ENCODE measurements around the gene FBXW7.

FBXW7 gene

GRCh38 chr4:152434011-152434410, 101.9 kb downstream of the FBXW7 start:
- no peak for TF ChIP-seq POLR2AphosphoS5 (IDR thresholded peaks at IDR 0.05; ENCODE audit: low read depth, low read length)

GRCh38 chr4:152431784-152432183, 104.1 kb downstream of the FBXW7 start:
- TF ChIP-seq POLR2AphosphoS5 (IDR thresholded peaks at IDR 0.05; ENCODE audit: low read depth, low read length), result no peak
- no peak for TF ChIP-seq TAF1 (IDR thresholded peaks at IDR 0.05; ENCODE audit: borderline replicate concordance, insufficient read depth, low read length)
- TF ChIP-seq REST (IDR thresholded peaks at IDR 0.05; ENCODE audit: insufficient read depth in 1 of 2, low read depth in 2 of 2, low read length in 2 of 2), result no peak
- no peak for TF ChIP-seq SIN3A (IDR thresholded peaks at IDR 0.05; ENCODE audit: borderline replicate concordance, insufficient read depth, low read length)
- no peak for TF ChIP-seq FOXP2 (optimal IDR thresholded peaks at IDR 0.05; ENCODE audit: borderline replicate concordance, extremely low read depth, extremely low read length, insufficient read depth)

- no peak for TF ChIP-seq TAF1 (IDR thresholded peaks at IDR 0.05; ENCODE audit: borderline replicate concordance, insufficient read depth, low read length)
- no peak for TF ChIP-seq FOXP2 (optimal IDR thresholded peaks at IDR 0.05; ENCODE audit: borderline replicate concordance, extremely low read depth, extremely low read length, insufficient read depth)
- no peak for TF ChIP-seq REST (IDR thresholded peaks at IDR 0.05; ENCODE audit: insufficient read depth in 1 of 2, low read depth in 2 of 2, low read length in 2 of 2)
- no peak for TF ChIP-seq POLR2AphosphoS5 (IDR thresholded peaks at IDR 0.05; ENCODE audit: low read depth, low read length)
- TF ChIP-seq SIN3A (IDR thresholded peaks at IDR 0.05; ENCODE audit: borderline replicate concordance, insufficient read depth, low read length), result no peak
Observed at GRCh38 chr4:152431291-152431690, 104.6 kb downstream of the FBXW7 start.

- TF ChIP-seq SIN3A (IDR thresholded peaks at IDR 0.05; ENCODE audit: borderline replicate concordance, insufficient read depth, low read length) (no peak), POLR2AphosphoS5 (IDR thresholded peaks at IDR 0.05; ENCODE audit: low read depth, low read length) (no peak), FOXP2 (optimal IDR thresholded peaks at IDR 0.05; ENCODE audit: borderline replicate concordance, extremely low read depth, extremely low read length, insufficient read depth) (no peak), REST (IDR thresholded peaks at IDR 0.05; ENCODE audit: insufficient read depth in 1 of 2, low read depth in 2 of 2, low read length in 2 of 2) (no peak), TAF1 (IDR thresholded peaks at IDR 0.05; ENCODE audit: borderline replicate concordance, insufficient read depth, low read length) (no peak)
Observed at GRCh38 chr4:152430507-152430906, 105.4 kb downstream of the FBXW7 start.

- no peak for TF ChIP-seq TAF1 (IDR thresholded peaks at IDR 0.05; ENCODE audit: borderline replicate concordance, insufficient read depth, low read length)
Observed at GRCh38 chr4:152427981-152428380, 107.9 kb downstream of the FBXW7 start.

GRCh38 chr4:152424977-152425376, 110.9 kb downstream of the FBXW7 start:
- TF ChIP-seq SIN3A (IDR thresholded peaks at IDR 0.05; ENCODE audit: borderline replicate concordance, insufficient read depth, low read length), result no peak
- no peak for TF ChIP-seq REST (IDR thresholded peaks at IDR 0.05; ENCODE audit: insufficient read depth in 1 of 2, low read depth in 2 of 2, low read length in 2 of 2)
- no peak for TF ChIP-seq POLR2AphosphoS5 (IDR thresholded peaks at IDR 0.05; ENCODE audit: low read depth, low read length)
- TF ChIP-seq FOXP2 (optimal IDR thresholded peaks at IDR 0.05; ENCODE audit: borderline replicate concordance, extremely low read depth, extremely low read length, insufficient read depth), result no peak
- no peak for TF ChIP-seq TAF1 (IDR thresholded peaks at IDR 0.05; ENCODE audit: borderline replicate concordance, insufficient read depth, low read length)

All from PFSK-1 (cell line).